GM18867 (cell line): ENCODE results near the gene YEATS2.
"Not testable (repeated sequence)": the region's sequence is repeated elsewhere in the genome, so short reads cannot be mapped to it uniquely, and the experiment has no call there.

Source experiments
- ATAC-seq: cut with Tn5 transposase; IDR thresholded peaks from one replicate; pipeline ENCODE4 v1.9.1; 2021; ENCODE audit warnings: mild to moderate bottlenecking, moderate library complexity; ENCODE audit not compliant: unreplicated experiment

YEATS2 gene

GRCh38 chr3:183697610-183698317 lies at the start of gene YEATS2:
Gene YEATS2, plus strand, starts transcription at chr3:183697797. Its CDS starts 17,366 bp downstream, at chr3:183715163.
- peak; percentile 83 for ATAC-seq

GRCh38 chr3:183650554-183650953 lies 47.0 kb upstream of the YEATS2 start:
- no peak for ATAC-seq

- ATAC-seq: no peak
These were observed 44.2 kb upstream of the YEATS2 start for GRCh38 chr3:183653209-183654064.

GRCh38 chr3:183654727-183655126 lies 42.9 kb upstream of the YEATS2 start:
- no peak for ATAC-seq

GRCh38 chr3:183662099-183662498 lies 35.5 kb upstream of the YEATS2 start:
- ATAC-seq: no peak

GRCh38 chr3:183664913-183665381 lies 32.6 kb upstream of the YEATS2 start:
- no peak for ATAC-seq

- ATAC-seq: no peak
These were observed 17.5 kb upstream of the YEATS2 start for GRCh38 chr3:183680061-183680460.

GRCh38 chr3:183687705-183688104 lies 9.9 kb upstream of the YEATS2 start:
- no peak for ATAC-seq

GRCh38 chr3:183688874-183689273 lies 8.7 kb upstream of the YEATS2 start:
- no peak for ATAC-seq

- not testable (repeated sequence) for ATAC-seq
These were observed 8.0 kb upstream of the YEATS2 start for GRCh38 chr3:183689621-183690020.

GRCh38 chr3:183690402-183690995 lies 7.1 kb upstream of the YEATS2 start:
- ATAC-seq: no peak

GRCh38 chr3:183692436-183692835 lies 5.2 kb upstream of the YEATS2 start:
- no peak for ATAC-seq

- no peak for ATAC-seq
These were observed 1.8 kb upstream of the YEATS2 start for GRCh38 chr3:183695569-183696364.

- no peak for ATAC-seq
These were observed 431 bp upstream of the YEATS2 start for GRCh38 chr3:183697123-183697609.

GRCh38 chr3:183698318-183698751 lies 738 bp downstream of the YEATS2 start:
- ATAC-seq: peak; percentile 19

GRCh38 chr3:183698756-183699155 lies 1.2 kb downstream of the YEATS2 start:
- ATAC-seq: no peak

GRCh38 chr3:183699238-183699947 lies 1.8 kb downstream of the YEATS2 start:
- ATAC-seq: no peak

- ATAC-seq: no peak
These were observed 4.1 kb downstream of the YEATS2 start for GRCh38 chr3:183701744-183702143.

- ATAC-seq: not testable (repeated sequence)
These were observed 6.3 kb downstream of the YEATS2 start for GRCh38 chr3:183703892-183704291.

GRCh38 chr3:183710231-183710630 lies 12.6 kb downstream of the YEATS2 start:
- no peak for ATAC-seq
